Middle frontal gyrus (tissue), 1 donor: Measurements from ENCODE around the gene CDK17.
"Not testable (repeated sequence)": the region's sequence is repeated elsewhere in the genome, so short reads cannot be mapped to it uniquely, and the experiment has no call there.

Experiments
- DNase-seq: peaks from one replicate; pipeline ENCODE4 v3.0.0-alpha.2; 2015; ENCODE audit warnings: low spot score; ENCODE audit errors: extremely low spot score

Gene CDK17

DNA sequence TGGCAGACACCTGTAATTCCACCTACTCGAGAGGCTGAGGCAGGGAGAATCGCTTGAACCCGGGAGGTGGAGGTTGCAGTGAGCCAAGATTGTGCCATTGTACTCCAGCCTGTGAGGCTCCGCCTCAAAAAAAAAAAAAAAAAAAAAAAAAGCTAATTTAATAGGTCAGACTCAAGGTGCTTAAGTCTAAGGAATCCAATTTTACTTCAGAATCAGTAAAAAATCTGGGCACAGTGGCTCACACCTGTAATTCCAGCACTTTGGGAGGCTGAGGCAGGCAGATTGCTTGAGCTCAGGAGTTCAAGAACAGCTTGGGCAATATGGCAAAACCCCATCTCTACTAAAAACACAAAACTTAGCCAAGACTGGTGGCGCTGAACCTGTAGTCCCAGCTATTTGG is 7.0 kb downstream of the CDK17 start:
- not testable (repeated sequence) for DNase-seq

DNA sequence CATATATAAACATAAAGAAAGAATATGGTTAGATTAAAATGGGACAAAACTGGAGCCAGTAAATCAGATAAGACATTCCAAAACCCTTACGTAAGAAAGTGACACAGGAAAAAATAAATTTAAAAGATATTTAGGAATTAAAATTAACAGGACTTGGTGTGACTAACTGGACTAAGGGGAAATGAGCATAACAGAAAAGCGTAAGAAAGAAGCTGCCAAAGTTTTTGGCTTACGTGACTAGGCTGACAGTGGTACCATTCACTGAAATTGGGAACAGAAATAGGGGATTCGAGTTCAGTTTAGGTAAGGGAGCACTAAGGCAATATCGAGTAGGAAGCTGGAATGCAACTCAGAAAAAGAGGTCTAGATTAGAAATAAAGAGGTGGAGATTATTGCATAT is 7.8 kb downstream of the CDK17 start:
- DNase-seq, result no peak

GRCh38 chr12:96387981-96388380 is 12.3 kb downstream of the CDK17 start:
- no peak for DNase-seq

GRCh38 chr12:96386794-96387193 is 13.4 kb downstream of the CDK17 start:
- DNase-seq, result no peak

DNA sequence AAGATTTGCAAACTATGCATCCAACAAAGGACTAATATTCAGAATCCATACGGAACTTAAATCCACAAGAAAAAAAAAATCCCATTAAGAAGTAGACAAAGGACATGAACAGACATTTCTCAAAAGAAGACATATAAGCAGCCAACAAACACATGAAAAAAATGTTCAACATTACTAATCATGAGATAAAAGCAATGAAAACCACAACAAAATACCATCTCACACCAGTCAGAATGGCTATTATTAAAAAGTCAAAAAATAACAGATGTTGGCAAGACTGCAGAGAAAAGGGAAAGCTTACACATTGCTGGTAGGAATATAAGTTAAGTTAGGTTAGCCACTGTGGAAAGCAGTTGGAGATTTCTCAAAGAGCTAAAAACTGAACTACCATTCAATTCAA is 16.2 kb downstream of the CDK17 start:
- DNase-seq, result no peak

GRCh38 chr12:96383371-96383770 is 16.9 kb downstream of the CDK17 start:
- DNase-seq, result no peak

- not testable (repeated sequence) for DNase-seq
Observed at GRCh38 chr12:96379743-96380142, 20.5 kb downstream of the CDK17 start.

DNA sequence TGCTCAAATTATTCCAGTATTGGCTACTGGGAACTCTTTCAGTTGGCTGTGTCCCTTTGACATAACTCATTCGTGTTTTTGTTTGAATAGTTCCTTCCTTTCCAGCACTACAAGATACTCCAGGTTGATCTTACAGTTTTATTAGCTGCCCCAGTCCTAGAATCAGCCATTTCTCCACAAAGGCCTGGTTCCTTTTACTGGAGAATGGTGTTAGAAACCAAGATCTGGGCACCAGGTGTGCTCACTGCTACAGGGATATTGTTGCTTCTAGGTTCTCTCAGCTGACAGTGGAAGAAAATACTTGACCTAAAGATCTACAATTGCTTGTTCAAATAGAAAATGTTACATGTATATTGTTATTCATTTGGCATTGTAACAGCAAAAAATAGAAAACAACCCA is 21.9 kb downstream of the CDK17 start:
- no peak for DNase-seq

DNA sequence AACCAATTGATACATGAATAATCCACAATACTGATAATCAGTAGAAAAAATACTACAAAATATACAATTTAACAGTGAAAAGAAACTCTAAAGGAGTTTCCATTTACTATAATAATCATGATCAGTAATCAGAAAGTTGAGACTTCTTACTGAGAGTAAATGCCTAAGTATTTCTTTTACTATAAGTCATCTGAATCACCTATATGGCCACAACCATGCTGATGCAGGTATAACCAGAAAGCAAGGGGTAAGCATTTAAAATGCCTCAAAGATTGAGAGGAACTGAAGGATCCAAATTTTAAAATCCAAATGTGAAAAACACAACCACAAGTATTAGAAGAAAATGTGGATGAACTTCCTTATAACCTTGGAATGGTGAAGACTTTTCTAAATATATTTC is 23.4 kb downstream of the CDK17 start:
- DNase-seq, result no peak

DNA sequence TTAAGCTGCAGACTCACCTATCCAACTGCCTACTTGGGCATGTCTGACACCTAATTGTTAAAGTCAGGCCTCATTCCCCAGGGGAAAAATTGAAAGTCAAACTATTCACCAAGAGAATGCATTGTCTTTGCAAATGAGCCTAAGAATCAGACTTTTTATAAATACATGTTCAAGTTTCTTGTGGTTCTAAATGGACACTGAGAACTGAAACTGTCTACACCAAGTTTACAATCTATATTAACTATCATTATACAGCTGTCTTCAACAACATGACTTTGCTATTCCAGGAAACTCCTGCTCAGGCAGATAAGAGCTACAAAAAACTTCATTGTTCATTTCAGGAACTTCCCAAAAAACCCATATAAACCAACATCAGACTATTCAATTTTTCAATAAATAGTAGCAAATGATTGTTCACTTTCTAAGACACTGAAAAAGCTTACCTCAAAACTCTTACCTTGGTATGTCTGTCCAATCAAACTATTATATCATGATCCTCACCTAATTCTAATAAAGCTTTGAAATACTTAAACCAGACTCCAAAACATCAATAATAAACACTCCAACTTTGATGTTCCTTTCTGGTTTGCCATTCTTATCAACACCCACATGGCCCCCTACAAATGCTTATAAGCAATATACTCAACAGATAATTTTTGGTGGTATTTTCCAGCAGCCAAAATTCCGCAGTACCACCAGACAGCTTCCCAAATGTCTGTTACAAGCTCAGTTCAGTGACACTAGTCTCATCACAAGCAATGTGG is 24.2 kb downstream of the CDK17 start:
- no peak for DNase-seq

DNA sequence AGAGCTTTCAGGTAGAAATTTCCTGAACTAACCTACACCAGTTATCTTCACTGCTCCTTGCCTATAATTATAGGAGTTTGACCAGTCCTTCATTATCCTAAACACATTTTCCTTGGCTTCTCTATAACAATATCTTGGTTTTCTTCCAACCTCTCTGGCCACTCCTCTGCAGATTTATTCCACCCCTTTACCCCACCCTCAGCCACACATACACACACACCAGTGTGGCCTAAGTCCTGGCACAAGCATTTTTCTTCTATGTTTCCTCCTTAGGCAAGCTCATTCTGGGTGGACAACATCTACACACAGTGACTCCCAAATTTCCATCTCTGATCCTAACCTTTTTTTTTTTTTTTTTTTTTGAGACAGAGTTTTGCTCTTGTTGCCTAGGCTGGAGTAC is 25.1 kb downstream of the CDK17 start:
- no peak for DNase-seq

DNA sequence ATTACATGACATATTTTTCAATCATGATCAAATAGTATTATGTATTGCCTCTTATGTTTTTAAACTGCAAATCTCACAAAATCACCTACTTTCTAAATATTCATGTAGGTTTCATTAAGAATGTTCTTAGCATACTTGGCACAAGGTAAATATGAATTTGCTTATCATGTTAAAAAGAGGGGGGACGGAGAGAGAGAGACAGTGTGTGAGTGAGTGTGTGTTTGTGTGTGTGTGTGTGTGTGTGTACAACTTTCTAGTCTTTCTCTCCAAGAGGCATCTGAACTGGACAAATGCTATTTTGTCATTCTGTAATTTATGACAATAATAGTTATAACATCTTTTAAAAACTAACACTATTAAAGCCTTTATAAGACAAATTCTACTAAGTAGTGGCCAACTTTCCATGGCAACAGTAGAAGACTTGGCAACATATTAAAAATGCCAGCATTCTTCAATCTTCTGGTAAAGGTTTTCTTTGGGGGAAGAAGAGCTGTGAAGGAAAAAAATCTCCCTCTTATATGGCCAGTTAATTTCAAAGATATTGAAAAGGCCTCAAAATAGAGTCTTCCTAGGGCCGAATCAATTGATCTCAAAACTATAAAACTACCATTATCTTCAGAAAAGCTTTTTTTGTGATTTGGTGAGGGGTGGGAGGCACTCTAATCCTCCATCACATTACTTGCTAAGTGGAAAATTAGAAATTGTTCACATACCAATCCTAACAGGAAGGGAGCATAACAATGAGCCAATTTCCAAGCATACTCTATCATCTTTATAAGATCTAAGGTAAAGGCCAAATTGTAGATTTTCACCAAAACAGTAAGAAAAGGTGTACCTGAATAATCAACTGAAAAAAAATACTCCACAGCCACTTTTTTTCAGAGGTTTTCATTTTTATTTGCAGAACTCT is 28.2 kb downstream of the CDK17 start:
- DNase-seq, result no peak

- DNase-seq, result no peak
Observed at GRCh38 chr12:96371138-96371789, 29.0 kb downstream of the CDK17 start.

GRCh38 chr12:96368687-96369086 is 31.6 kb downstream of the CDK17 start:
- no peak for DNase-seq

GRCh38 chr12:96368233-96368632 is 32.0 kb downstream of the CDK17 start:
- DNase-seq, result no peak

DNA sequence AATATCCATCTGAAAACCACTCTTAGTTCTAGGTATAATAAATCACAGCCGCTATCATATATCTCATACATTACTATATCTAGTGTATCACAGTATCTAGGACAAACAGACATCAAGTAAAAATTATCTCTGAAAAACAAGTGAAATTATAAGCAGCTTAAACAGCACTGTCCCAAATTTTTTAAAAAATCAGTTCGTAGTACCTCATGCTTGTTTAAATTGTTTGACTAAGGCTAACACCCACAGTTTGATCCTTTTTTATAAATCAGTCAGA is 33.9 kb downstream of the CDK17 start:
- DNase-seq, result no peak

- DNase-seq, result no peak
Observed at GRCh38 chr12:96365604-96366380, 34.4 kb downstream of the CDK17 start.

DNA sequence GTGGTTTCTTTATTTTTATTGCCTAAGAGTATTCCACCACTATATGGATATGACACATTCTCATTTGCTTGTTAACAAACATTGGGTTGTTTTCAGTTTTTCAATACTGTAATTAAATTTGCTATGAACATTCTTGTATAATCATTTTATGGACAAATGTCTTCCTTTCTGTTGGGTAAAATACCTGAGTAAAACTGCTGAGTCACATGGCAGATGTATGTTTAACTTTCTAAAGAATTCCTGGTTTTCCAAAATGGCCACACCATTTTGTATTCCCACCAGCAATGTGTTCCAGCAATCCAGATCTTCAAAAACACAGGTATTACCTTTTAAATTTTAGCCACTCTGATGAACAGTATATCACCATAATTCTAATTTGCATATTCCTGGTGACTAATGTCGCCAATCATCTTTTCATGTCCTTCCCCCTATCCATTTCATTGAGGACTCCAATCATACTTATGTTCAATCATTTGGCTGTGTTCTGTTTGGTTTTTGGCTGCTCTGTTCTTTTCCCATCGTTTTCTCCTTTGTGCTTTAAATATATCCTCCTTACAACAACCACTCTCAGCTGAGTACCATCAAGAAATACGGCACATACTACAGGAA is 36.0 kb downstream of the CDK17 start:
- no peak for DNase-seq

GRCh38 chr12:96361074-96361473 is 39.2 kb downstream of the CDK17 start:
- no peak for DNase-seq

DNA sequence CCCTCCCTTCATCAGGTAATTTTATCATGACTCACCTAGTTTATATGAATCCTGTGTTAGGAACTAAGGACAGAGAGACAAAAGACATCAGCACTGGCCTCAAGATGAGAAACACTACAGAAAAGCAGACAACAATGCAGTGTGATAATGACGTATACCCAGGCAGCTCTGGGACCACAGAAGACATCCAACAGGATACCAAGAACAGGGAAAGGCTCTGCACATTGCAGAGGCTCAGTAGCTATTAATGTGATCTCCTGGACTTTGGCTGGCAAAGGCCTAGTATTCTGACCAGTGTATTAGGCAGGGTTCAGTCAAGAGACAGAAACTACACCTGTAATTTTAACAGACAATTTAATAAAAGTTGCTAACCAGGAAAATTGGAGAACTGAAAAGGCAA is 39.7 kb downstream of the CDK17 start:
- DNase-seq, result no peak

- no peak for DNase-seq
Observed at GRCh38 chr12:96359328-96359727, 40.9 kb downstream of the CDK17 start.
